Thyroid gland (tissue), 4 donors: ENCODE results near the gene HTR2A.

Experiments used
- POLR2A ChIP-seq, 2 donors: fragments of 450-650 bp; IDR thresholded peaks; one replicate each; pipeline ENCODE4 v1.6.1; 2017; ENCODE audit warnings: antibody characterized with exemption in 2 of 2, mild to moderate bottlenecking in 2 of 2, moderate library complexity in 1 of 2
- TF ChIP-seq, protein P1 (sequence below), 6 experiments: fragments of 200-600 bp in 3 of 6; fragments of 450-650 bp in 3 of 6; sonication (generic) in 3 of 6; IDR thresholded peaks; one replicate each; pipeline ENCODE4 v1.5.1; 2016 to 2019; ENCODE audit warnings: antibody characterized with exemption in 6 of 6, mild to moderate bottlenecking in 2 of 6, inconsistent platforms in 1 of 6, moderate library complexity in 1 of 6

DNA sequence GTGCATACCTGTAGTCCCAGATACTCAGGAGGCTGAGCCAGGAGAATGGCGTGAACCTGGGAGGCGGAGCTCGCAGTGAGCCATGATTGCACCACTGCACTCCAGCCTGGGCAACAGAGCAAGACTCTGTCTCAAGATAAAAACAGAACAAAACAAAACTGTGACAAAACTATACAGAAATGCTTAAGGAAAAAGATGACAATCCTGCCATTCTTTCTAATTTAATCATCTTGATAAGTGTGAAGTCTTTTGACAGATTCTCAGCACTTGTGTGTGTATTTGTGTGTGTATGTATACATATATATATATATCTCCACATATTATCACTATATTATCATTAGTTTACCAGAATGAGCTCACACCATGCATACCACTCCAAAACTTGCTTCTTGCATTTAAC, 12.3 kb downstream of the HTR2A start:
- TF ChIP-seq, protein P1, sequence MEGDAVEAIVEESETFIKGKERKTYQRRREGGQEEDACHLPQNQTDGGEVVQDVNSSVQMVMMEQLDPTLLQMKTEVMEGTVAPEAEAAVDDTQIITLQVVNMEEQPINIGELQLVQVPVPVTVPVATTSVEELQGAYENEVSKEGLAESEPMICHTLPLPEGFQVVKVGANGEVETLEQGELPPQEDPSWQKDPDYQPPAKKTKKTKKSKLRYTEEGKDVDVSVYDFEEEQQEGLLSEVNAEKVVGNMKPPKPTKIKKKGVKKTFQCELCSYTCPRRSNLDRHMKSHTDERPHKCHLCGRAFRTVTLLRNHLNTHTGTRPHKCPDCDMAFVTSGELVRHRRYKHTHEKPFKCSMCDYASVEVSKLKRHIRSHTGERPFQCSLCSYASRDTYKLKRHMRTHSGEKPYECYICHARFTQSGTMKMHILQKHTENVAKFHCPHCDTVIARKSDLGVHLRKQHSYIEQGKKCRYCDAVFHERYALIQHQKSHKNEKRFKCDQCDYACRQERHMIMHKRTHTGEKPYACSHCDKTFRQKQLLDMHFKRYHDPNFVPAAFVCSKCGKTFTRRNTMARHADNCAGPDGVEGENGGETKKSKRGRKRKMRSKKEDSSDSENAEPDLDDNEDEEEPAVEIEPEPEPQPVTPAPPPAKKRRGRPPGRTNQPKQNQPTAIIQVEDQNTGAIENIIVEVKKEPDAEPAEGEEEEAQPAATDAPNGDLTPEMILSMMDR (IDR thresholded peaks at IDR 0.05) = no peak
- TF ChIP-seq POLR2A (IDR thresholded peaks at IDR 0.05) = no peak
